Psoas muscle (tissue), 8 donors: ENCODE data around the gene GRK3. TPM values are rescaled to one million over a fixed set of nuclear protein-coding genes. Genes with fewer than 3 reads are reported as not detected.
A peak's percentile ranks its signal among the peaks of the same experiment; 100 is the strongest.

ENCODE experiments used
- ATAC-seq, 4 donors: fragments of 200-7000 bp; cut with Tn5 transposase; one replicate each; pipeline ENCODE4 v1.9.1; 2020; ENCODE audit warnings: moderate library complexity in 3 of 4, mild to moderate bottlenecking in 2 of 4
- DNase-seq, 2 donors: peaks; one replicate each; pipeline ENCODE4 v3.0.0-alpha.2; 2020
- H3K27ac ChIP-seq: fragments of 200-600 bp; one replicate; pipeline ENCODE4 v1.8.0; 2022
- H3K27me3 ChIP-seq, 3 donors: fragments of 200-600 bp in 1 of 3; one replicate each; pipeline versions ENCODE4 v1.6.1 to v1.8.0; 2013 to 2022; ENCODE audit warnings: low read length in 2 of 3, mild to moderate bottlenecking in 2 of 3, moderate library complexity in 1 of 3; ENCODE audit not compliant: insufficient read depth in 3 of 3
- H3K36me3 ChIP-seq, 2 donors: fragments of 200-600 bp in 1 of 2; one replicate each; pipeline versions ENCODE4 v1.6.1 to v1.8.0; 2013 to 2022; ENCODE audit warnings: low read depth in 1 of 2, mild to moderate bottlenecking in 1 of 2, moderate library complexity in 1 of 2; ENCODE audit not compliant: insufficient read depth in 1 of 2
- H3K4me1 ChIP-seq: fragments of 200-600 bp; one replicate; pipeline ENCODE4 v1.8.0; 2022
- H3K4me3 ChIP-seq: fragments of 200-600 bp; one replicate; pipeline ENCODE4 v1.8.0; 2022; ENCODE audit warnings: mild to moderate bottlenecking
- H3K9me3 ChIP-seq: fragments of 200-600 bp; one replicate; pipeline ENCODE4 v1.8.0; 2022
- CTCF ChIP-seq: fragments of 200-600 bp; IDR thresholded peaks from one replicate; pipeline ENCODE4 v1.8.0; 2022; ENCODE audit warnings: antibody characterized with exemption
- whole genome bisulfite sequencing, 3 donors: extraction: QIAGEN DNeasy Blood & Tissue Kit; methylation state at CpG; one replicate each; pipeline versions ENCODE4 v1.1.6 to v1.1.7; 2013; 5-methylcytosine and 5-hydroxymethylcytosine counted together
- intact Hi-C, 2 donors: fragments of 100-400 bp; cut with DNase I; formaldehyde crosslinking; loops; one replicate each; pipeline versions ENCODE4 v1.11.0 to v1.14.2; 2022
- polyA plus RNA-seq, 3 donors: library from polyadenylated mRNA; stranded (reverse); fragments of 200-250 nt; gene quantifications; one replicate each; pipeline ENCODE4 v1.2.3, GENCODE V29; 2013
- total RNA-seq, 4 donors: library from RNA; stranded (reverse); fragmentation: NEBNext Ultra II Directional in 2 of 4; extraction: Animal tissue kit (Norgen Biotek cat#: 25700) in 2 of 4; gene quantifications; one replicate each; pipeline versions ENCODE4 v1.2.1 to v1.2.4, GENCODE V29; 2021 to 2023
- donor health status: healthy with polysubstance abuse.
- donor health status: DM: no; HTN: no; CAD: no; lungs with moderate emphysema.
- donor health status: Bipolar disorder and iron deficiency.
- donor health status: healthy.
- donor health status: DM: yes; HTN: yes; CAD: no.
- donor health status: DM: no; HTN: no; CAD: no.
- donor health status: DM: no; HTN: no; CAD: no.
- donor health status: DM: yes; HTN: yes; CAD: no.

Gene GRK3
- total and polyA plus RNA-seq, 7 donors: 0.17 to 2.0 (median 1.3) TPM

GRCh38 chr22:25710501-25710900, 146.0 kb downstream of the GRK3 start:
- Histone ChIP-seq H3K9me3 (no peaks in the 10 kb centered on the region), H3K27me3 (no peaks in the 10 kb centered on the region), H3K27ac (no peak overlapping the region), H3K36me3 (no peaks in the 10 kb centered on the region), H3K4me1 (peaks cover 20% of the 10 kb centered on the region), H3K4me3 (no peak overlapping the region)
- 88 to 91% (median 90%) methylated on average over 7 of the region's 7 CpGs for WGBS, 3 donors
- TF ChIP-seq CTCF: no peak
- DNase-seq: no peak
- ATAC-seq: no peak
- intact Hi-C loops: loop anchor here in 1 of 2 donors (5.0 kb wide), 1 partner anchor 228 kb away; no protein-coding TSS in a partner anchor

- H3K9me3 ChIP-seq: no peaks in the 10 kb centered on the region
- TF ChIP-seq CTCF: no peak
- H3K27ac ChIP-seq: no peak overlapping the region
- 69 to 82% (median 78%) methylated on average over 6 of the region's 6 CpGs for WGBS, 3 donors
- ATAC-seq: no peak
- H3K4me3 ChIP-seq: no peak overlapping the region
- no peaks in the 10 kb centered on the region for H3K27me3 ChIP-seq
- no peaks in the 10 kb centered on the region for H3K36me3 ChIP-seq
- peaks cover 20% of the 10 kb centered on the region for H3K4me1 ChIP-seq
- DNase-seq: no peak
- intact Hi-C loops: loop anchor here in 1 of 2 donors (5.0 kb wide), 1 partner anchor 229 kb away; no protein-coding TSS in a partner anchor
Observed at GRCh38 chr22:25711491-25711890, 147.0 kb downstream of the GRK3 start.

- no peak overlapping the region for H3K27ac ChIP-seq
- no peaks in the 10 kb centered on the region for H3K9me3 ChIP-seq
- ATAC-seq (peak in 1 of 4 donors; percentile 61), DNase-seq (no peak)
- H3K4me3 ChIP-seq: no peak overlapping the region
- intact Hi-C loops: loop anchor here in 1 of 2 donors (5.0 kb wide), 1 partner anchor 231 kb away; no protein-coding TSS in a partner anchor
- H3K4me1 ChIP-seq: peaks cover 23% of the 10 kb centered on the region
- no peaks in the 10 kb centered on the region for H3K36me3 ChIP-seq
- no peak for TF ChIP-seq CTCF
- 60 to 87% (median 65%) methylated on average over 7 of the region's 7 CpGs for WGBS, 3 donors
- H3K27me3 ChIP-seq: no peaks in the 10 kb centered on the region
Observed at GRCh38 chr22:25712661-25713400, 148.4 kb downstream of the GRK3 start.

GRCh38 chr22:25714070-25714469, 149.6 kb downstream of the GRK3 start:
- ATAC-seq: peak in 3 of 4 donors; percentile 46 to 67 (median 63)
- H3K36me3 ChIP-seq: no peaks in the 10 kb centered on the region
- H3K27ac ChIP-seq: peak overlapping the region; percentile 75
- WGBS, 3 donors: 56 to 80% (median 61%) methylated on average over 7 of the region's 7 CpGs
- intact Hi-C loops: loop anchor here in 1 of 2 donors (5.0 kb wide), 1 partner anchor 232 kb away; no protein-coding TSS in a partner anchor
- no peaks in the 10 kb centered on the region for H3K27me3 ChIP-seq
- H3K9me3 ChIP-seq: no peaks in the 10 kb centered on the region
- DNase-seq: no peak
- peak overlapping the region; percentile 35 for H3K4me3 ChIP-seq
- no peak for TF ChIP-seq CTCF
- peaks cover 24% of the 10 kb centered on the region for H3K4me1 ChIP-seq
